ENCODE measurements around the gene STK39. TPM values are rescaled to one million over a fixed set of nuclear protein-coding genes. Genes with fewer than 3 reads are reported as not detected.

STK39 gene
- total RNA-seq, 2 experiments from 2014 or later, result 7.9 to 9.5 TPM

DNA sequence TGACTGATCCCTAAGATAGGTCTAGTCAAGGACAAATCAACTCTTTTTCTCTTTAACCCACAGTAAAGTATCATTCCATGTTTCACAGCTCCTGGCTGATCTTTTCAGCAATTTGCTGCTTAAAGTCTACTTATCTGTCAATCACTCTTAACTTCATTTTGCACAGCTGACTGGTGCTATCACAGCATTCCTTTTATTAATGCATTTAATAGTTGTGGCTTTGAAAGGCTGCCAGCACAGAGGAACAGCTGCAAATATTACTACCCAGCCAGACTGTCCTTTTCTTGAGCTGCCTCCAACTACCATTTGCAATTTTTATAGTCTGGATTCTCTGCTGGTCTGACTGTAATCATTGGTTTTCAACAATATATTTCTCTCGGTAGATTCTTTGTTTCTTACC is 303.5 kb downstream of the STK39 start:
- ATAC-seq (ENCODE audit: poor library complexity) (no peak), DNase-seq (no peak)
- Histone ChIP-seq H3K4me3 (ENCODE audit: low read length) (no peak overlapping the region), H3K27ac (ENCODE audit: low read depth in 1 of 2, low read length in 2 of 2) (no peak overlapping the region), H3K36me3 (ENCODE audit: insufficient read depth, low read length) (no peaks in the 10 kb centered on the region), H3K9me3 (ENCODE audit: control insufficient read depth in 1 of 2, insufficient read depth in 1 of 2, low read length in 2 of 2) (no peaks in the 10 kb centered on the region), H3K27me3 (ENCODE audit: control insufficient read depth in 1 of 2, insufficient read depth in 2 of 2, low read length in 2 of 2) (peaks cover 0 to 3% of the 10 kb centered on the region in 2 experiments), H3K4me1 (ENCODE audit: insufficient read depth, low read length) (no peaks in the 10 kb centered on the region)
- CTCF ChIA-PET, result no interaction called here
- TF ChIP-seq, protein P1, sequence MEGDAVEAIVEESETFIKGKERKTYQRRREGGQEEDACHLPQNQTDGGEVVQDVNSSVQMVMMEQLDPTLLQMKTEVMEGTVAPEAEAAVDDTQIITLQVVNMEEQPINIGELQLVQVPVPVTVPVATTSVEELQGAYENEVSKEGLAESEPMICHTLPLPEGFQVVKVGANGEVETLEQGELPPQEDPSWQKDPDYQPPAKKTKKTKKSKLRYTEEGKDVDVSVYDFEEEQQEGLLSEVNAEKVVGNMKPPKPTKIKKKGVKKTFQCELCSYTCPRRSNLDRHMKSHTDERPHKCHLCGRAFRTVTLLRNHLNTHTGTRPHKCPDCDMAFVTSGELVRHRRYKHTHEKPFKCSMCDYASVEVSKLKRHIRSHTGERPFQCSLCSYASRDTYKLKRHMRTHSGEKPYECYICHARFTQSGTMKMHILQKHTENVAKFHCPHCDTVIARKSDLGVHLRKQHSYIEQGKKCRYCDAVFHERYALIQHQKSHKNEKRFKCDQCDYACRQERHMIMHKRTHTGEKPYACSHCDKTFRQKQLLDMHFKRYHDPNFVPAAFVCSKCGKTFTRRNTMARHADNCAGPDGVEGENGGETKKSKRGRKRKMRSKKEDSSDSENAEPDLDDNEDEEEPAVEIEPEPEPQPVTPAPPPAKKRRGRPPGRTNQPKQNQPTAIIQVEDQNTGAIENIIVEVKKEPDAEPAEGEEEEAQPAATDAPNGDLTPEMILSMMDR (IDR thresholded peaks at IDR 0.05), result no peak
- no peaks in the 10 kb centered on the region for H3K4me1 Mint-ChIP-seq (ENCODE audit: low read depth)
- H3K4me3 Mint-ChIP-seq, result no peak overlapping the region
- POLR2A ChIA-PET, result no interaction called here
- H3K27me3 Mint-ChIP-seq, result peaks cover 5% of the 10 kb centered on the region
- no peaks in the 10 kb centered on the region for H3K36me3 Mint-ChIP-seq (ENCODE audit: low read depth)
- H3K27ac Mint-ChIP-seq, result no peak overlapping the region
- peaks cover 4% of the 10 kb centered on the region for H3K9me3 Mint-ChIP-seq
- intact Hi-C loops (cut with DNase I, micrococcal nuclease), result no loop called here

DNA sequence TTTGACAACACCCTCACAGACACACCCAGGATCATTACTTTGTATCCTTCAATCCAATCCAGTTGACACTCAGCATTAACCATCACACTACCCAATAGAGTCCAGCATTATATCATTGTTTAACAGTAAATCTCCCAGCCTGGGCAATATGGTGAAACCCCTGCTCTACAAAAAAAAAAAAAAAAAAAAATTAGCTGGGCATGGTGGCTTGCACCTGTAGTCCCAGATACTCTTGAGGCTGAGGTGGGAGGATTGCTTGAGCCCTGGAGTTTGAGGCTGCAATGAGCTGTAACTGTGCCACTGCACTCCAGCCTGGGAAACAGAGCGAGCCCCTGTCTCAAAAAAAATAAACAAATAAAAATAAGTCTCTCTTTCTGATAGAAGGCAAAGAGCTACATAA is 304.0 kb downstream of the STK39 start:
- no peak for ATAC-seq (ENCODE audit: poor library complexity)
- H3K36me3 Mint-ChIP-seq (ENCODE audit: low read depth), result no peaks in the 10 kb centered on the region
- no peak for DNase-seq
- no peak overlapping the region for H3K4me3 Mint-ChIP-seq
- intact Hi-C loops (cut with DNase I, micrococcal nuclease), result no loop called here
- H3K27ac Mint-ChIP-seq, result no peak overlapping the region
- no peaks in the 10 kb centered on the region for H3K4me1 ChIP-seq (ENCODE audit: insufficient read depth, low read length)
- H3K27me3 ChIP-seq (ENCODE audit: control insufficient read depth in 1 of 2, insufficient read depth in 2 of 2, low read length in 2 of 2), result peaks cover 0 to 3% of the 10 kb centered on the region in 2 experiments
- H3K4me3 ChIP-seq (ENCODE audit: low read length), result no peak overlapping the region
- H3K27ac ChIP-seq (ENCODE audit: low read depth in 1 of 2, low read length in 2 of 2), result no peak overlapping the region
- ChIA-PET CTCF (no interaction called here), POLR2A (no interaction called here)
- TF ChIP-seq, protein P1 (IDR thresholded peaks at IDR 0.05), result no peak
- no peaks in the 10 kb centered on the region for H3K9me3 Mint-ChIP-seq
- no peaks in the 10 kb centered on the region for H3K4me1 Mint-ChIP-seq (ENCODE audit: low read depth)
- H3K27me3 Mint-ChIP-seq, result peaks cover 5% of the 10 kb centered on the region
- H3K36me3 ChIP-seq (ENCODE audit: insufficient read depth, low read length), result no peaks in the 10 kb centered on the region
- no peaks in the 10 kb centered on the region for H3K9me3 ChIP-seq (ENCODE audit: control insufficient read depth in 1 of 2, insufficient read depth in 1 of 2, low read length in 2 of 2)

DNA sequence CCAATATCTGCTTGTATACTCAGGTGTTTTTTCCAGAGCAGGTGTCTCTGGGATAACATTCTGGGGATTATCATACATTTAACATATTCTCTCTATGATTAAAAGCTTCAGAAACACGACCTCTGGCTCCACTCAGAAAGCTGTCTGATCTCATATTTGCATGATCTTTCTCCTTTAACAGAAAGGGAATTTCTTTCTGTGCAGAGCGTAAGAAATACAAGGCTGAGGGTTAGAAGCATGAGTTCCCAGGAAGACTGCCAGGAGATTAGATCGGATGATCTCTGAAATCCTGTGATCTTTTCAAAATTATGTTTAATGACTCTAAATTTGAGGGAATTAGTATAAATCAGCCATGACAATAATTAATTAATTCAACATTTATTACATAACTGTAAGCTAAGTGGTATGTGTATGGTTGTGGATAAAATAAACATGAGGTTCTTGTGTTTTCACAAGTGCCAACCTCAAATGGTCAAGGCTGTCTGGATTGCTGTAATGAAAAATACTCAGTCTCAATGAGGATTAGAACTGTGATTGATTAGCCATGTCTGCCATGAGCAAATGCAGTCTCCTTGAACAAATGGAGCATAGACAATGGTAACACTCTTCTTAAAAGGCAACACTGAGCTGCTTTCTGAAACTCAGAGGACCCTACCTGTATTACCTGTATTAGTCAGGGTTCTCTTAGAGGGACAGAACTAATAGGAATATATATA is 304.9 kb downstream of the STK39 start:
- intact Hi-C loops (cut with DNase I, micrococcal nuclease), result no loop called here
- Mint-ChIP-seq H3K4me3 (no peak overlapping the region), H3K9me3 (no peaks in the 10 kb centered on the region), H3K27me3 (peaks cover 5% of the 10 kb centered on the region), H3K36me3 (ENCODE audit: low read depth) (no peaks in the 10 kb centered on the region), H3K4me1 (ENCODE audit: low read depth) (no peaks in the 10 kb centered on the region), H3K27ac (no peak overlapping the region)
- TF ChIP-seq, protein P1 (IDR thresholded peaks at IDR 0.05), result no peak
- H3K9me3 ChIP-seq (ENCODE audit: control insufficient read depth in 1 of 2, insufficient read depth in 1 of 2, low read length in 2 of 2), result no peaks in the 10 kb centered on the region
- ChIA-PET POLR2A (no interaction called here), CTCF (no interaction called here)
- H3K4me3 ChIP-seq (ENCODE audit: low read length), result no peak overlapping the region
- H3K27me3 ChIP-seq (ENCODE audit: control insufficient read depth in 1 of 2, insufficient read depth in 2 of 2, low read length in 2 of 2), result peaks cover 0 to 3% of the 10 kb centered on the region in 2 experiments
- ATAC-seq (ENCODE audit: poor library complexity) (no peak), DNase-seq (no peak)
- no peak overlapping the region for H3K27ac ChIP-seq (ENCODE audit: low read depth in 1 of 2, low read length in 2 of 2)
- H3K36me3 ChIP-seq (ENCODE audit: insufficient read depth, low read length), result no peaks in the 10 kb centered on the region
- H3K4me1 ChIP-seq (ENCODE audit: insufficient read depth, low read length), result no peaks in the 10 kb centered on the region
